AG04450 (cell line): ENCODE measurements around the gene PHF12. TPM values are rescaled to one million over a fixed set of nuclear protein-coding genes. Genes with fewer than 3 reads are reported as not detected.

Experiments
- CTCF ChIA-PET: fragments of 300-600, 350-600 bp; formaldehyde crosslinking; extraction: SDS; loops from one replicate; lab custom pipeline; 2022; ENCODE audit warnings: antibody characterized with exemption, inconsistent platforms; lab: Charles Lee
- POLR2A ChIA-PET: fragments of 350-600 bp; formaldehyde crosslinking; extraction: SDS; loops from one replicate; lab custom pipeline; 2021; ENCODE audit warnings: antibody characterized with exemption, inconsistent platforms; lab: Yijun Ruan, JAX
- DNase-seq: peaks from one replicate; pipeline ENCODE4 v3.0.0-alpha.2; 2011; ENCODE audit warnings: low read depth, low spot score
- H3K27ac ChIP-seq: one replicate; pipeline ENCODE4 v1.5.1; 2012; ENCODE audit warnings: low read depth, low read length, control low read depth
- H3K27me3 ChIP-seq: one replicate; pipeline ENCODE4 v1.6.0; 2012; ENCODE audit warnings: low read length; ENCODE audit not compliant: control insufficient read depth, insufficient read depth
- H3K4me3 ChIP-seq: 2 replicates; pipeline ENCODE4 v1.5.1; 2011; ENCODE audit warnings: mild to moderate bottlenecking, low read depth, low read length, control low read depth
- H3K9me3 ChIP-seq: 2 replicates; pipeline ENCODE4 v1.5.1; 2012; ENCODE audit warnings: low read length; ENCODE audit not compliant: control insufficient read depth, insufficient read depth
- CTCF ChIP-seq: IDR thresholded peaks from 2 replicates; pipeline ENCODE4 v1.5.1; 2011; ENCODE audit warnings: low read depth, low read length, control low read depth, inconsistent platforms
- polyA plus RNA-seq: library from polyadenylated mRNA; depleted of rRNA; stranded (reverse); fragments of >200 nt; gene quantifications from 2 replicates; pipeline ENCODE4 v1.2.3, GENCODE V29; 2011

Gene PHF12
- polyA plus RNA-seq, 1 experiment: 13.6 TPM

DNA sequence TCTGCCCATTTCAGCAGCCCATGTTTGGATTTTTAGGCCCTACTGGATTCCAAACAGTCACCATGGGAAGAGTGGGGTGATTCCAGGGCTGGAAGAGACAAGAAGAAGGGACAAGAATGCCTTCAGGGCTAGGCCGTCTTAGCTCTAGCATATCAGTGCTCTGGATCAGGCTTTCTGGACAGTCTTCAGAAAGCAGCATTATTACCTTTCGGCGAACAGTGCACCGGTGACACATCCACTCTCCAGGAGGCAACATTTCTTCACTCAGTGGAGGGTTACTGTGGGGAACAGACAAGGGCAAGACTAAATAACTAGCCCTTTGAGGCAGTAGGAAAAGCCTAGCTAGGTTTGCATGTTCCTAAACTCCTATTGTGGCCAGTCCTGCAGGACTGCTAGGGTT is 24.5 kb downstream of the PHF12 start:
- no peak for TF ChIP-seq CTCF
- Histone ChIP-seq H3K27me3 (no peaks in the 10 kb centered on the region), H3K9me3 (peaks cover 11% of the 10 kb centered on the region), H3K4me3 (no peak overlapping the region), H3K27ac (no peak overlapping the region)
- POLR2A ChIA-PET: interaction anchor here (2.2 kb wide), 1 partner anchor 23 kb away, joined by 7 read pairs; no protein-coding TSS in a partner anchor
- no peak for DNase-seq
- CTCF ChIA-PET: interaction anchor here (1.3 to 2.7 kb wide), 2 partner anchors 27 to 163 kb away, joined by 3 to 13 read pairs; no protein-coding TSS in a partner anchor

GRCh38 chr17:28926366-28926765 is 25.0 kb downstream of the PHF12 start:
- no peak for TF ChIP-seq CTCF
- no peaks in the 10 kb centered on the region for H3K27me3 ChIP-seq
- no peak for DNase-seq
- ChIA-PET CTCF (interaction anchor here (0.5 to 2.7 kb wide), 3 partner anchors 27 to 254 kb away, joined by 3 to 13 read pairs (median 3); partner anchors contain the start of gene MYO18A), POLR2A (interaction anchor here (2.2 kb wide), 1 partner anchor 23 kb away, joined by 7 read pairs; no protein-coding TSS in a partner anchor)
- peaks cover 11% of the 10 kb centered on the region for H3K9me3 ChIP-seq
- no peak overlapping the region for H3K4me3 ChIP-seq
- peak overlapping the region; percentile 22 for H3K27ac ChIP-seq

DNA sequence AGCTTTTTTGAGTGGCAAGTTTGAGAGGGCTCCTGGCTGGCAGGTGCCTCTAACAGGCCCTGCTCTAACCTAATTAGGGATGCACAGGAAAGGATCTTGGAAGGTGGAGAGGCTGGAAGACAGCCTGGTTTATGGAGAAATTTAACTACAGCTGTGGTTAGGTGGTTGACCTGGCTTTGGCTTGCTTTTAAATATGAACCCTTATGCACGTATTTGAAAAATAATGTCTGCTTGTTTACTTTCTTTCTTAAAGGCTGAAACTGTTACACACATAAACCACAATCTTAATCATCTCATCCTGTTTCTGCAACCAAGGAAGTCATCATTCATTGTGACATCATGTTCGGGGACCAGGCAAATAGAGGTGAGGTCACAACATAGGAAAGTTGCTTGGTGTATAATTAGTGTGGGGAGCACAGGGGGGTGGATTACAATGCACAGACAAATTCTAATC is 25.4 kb downstream of the PHF12 start:
- ChIA-PET POLR2A (interaction anchor here (2.2 kb wide), 1 partner anchor 24 kb away, joined by 7 read pairs; no protein-coding TSS in a partner anchor), CTCF (interaction anchor here (0.5 to 2.7 kb wide), 3 partner anchors 9 to 254 kb away, joined by 3 to 13 read pairs (median 5); partner anchors contain the start of gene MYO18A)
- Histone ChIP-seq H3K27ac (no peak overlapping the region), H3K27me3 (no peaks in the 10 kb centered on the region), H3K9me3 (peaks cover 11% of the 10 kb centered on the region), H3K4me3 (no peak overlapping the region)
- DNase-seq: no peak
- TF ChIP-seq CTCF: no peak

- ChIA-PET POLR2A (no interaction called here), CTCF (no interaction called here)
- Histone ChIP-seq H3K4me3 (no peak overlapping the region), H3K27me3 (no peaks in the 10 kb centered on the region), H3K9me3 (no peaks in the 10 kb centered on the region), H3K27ac (no peak overlapping the region)
- DNase-seq: no peak
- no peak for TF ChIP-seq CTCF
Observed at GRCh38 chr17:28920201-28920600, 31.1 kb downstream of the PHF12 start.

- no peak overlapping the region for H3K4me3 ChIP-seq
- ChIA-PET CTCF (interaction anchor here (1.4 to 2.3 kb wide), 3 partner anchors 9 to 199 kb away, joined by 3 to 7 read pairs (median 5); no protein-coding TSS in a partner anchor), POLR2A (no interaction called here)
- no peaks in the 10 kb centered on the region for H3K27me3 ChIP-seq
- DNase-seq: no peak
- no peaks in the 10 kb centered on the region for H3K9me3 ChIP-seq
- TF ChIP-seq CTCF: no peak
- no peak overlapping the region for H3K27ac ChIP-seq
Observed at GRCh38 chr17:28918295-28918694, 33.0 kb downstream of the PHF12 start.
